ENCODE measurements around the gene SUOX.
"Not testable (repeated sequence)": the region's sequence is repeated elsewhere in the genome, so short reads cannot be mapped to it uniquely, and the experiment has no call there.

Gene SUOX

DNA sequence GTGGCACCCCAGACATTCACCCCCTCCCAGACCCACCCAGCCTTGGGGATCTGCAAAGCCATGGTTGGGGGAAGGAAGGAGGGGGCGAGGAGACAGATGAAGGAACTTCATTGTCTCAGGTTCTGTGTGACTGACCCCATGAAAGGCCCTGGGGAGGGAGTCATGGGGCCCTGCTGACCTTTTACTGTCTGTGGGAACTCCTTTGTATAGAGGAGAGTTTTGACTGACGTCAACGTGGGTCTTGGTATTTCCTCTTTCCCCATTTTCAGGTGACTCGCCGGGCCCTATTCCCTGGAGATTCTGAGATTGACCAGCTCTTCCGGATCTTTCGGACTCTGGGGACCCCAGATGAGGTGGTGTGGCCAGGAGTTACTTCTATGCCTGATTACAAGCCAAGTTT lies 26.3 kb upstream of the SUOX start:
- Histone ChIP-seq H3K27ac (ENCODE audit: low read depth, low read length, severe bottlenecking) (no peak overlapping the region), H3K36me3 (ENCODE audit: control insufficient read depth, insufficient read depth, low read length) (peaks cover 53% of the 10 kb centered on the region), H3K4me1 (ENCODE audit: control insufficient read depth, insufficient read depth, low read length, poor library complexity, severe bottlenecking) (peaks cover 32% of the 10 kb centered on the region), H3K9me3 (ENCODE audit: control insufficient read depth, low read length) (no peaks in the 10 kb centered on the region), H3K4me3 (ENCODE audit: extremely low read depth, insufficient read depth, low read length, poor library complexity, severe bottlenecking) (no peak overlapping the region)
- WGBS, 2 experiments (ENCODE audit: insufficient coverage in 2 of 2): 83 to 96% methylated on average over 3 to 5 of the region's 7 CpGs

GRCh38 chr12:55972042-55972441 lies 25.0 kb upstream of the SUOX start:
- Histone ChIP-seq H3K9me3 (ENCODE audit: control insufficient read depth, low read length) (no peaks in the 10 kb centered on the region), H3K36me3 (ENCODE audit: control insufficient read depth, insufficient read depth, low read length) (peaks cover 66% of the 10 kb centered on the region), H3K27ac (ENCODE audit: low read depth, low read length, severe bottlenecking) (peak overlapping the region; percentile 89), H3K4me1 (ENCODE audit: control insufficient read depth, insufficient read depth, low read length, poor library complexity, severe bottlenecking) (peaks cover 25% of the 10 kb centered on the region), H3K4me3 (ENCODE audit: extremely low read depth, insufficient read depth, low read length, poor library complexity, severe bottlenecking) (peak overlapping the region; percentile 49)
- WGBS, 2 experiments (ENCODE audit: insufficient coverage in 2 of 2): 43 to 85% methylated on average over 1 of the region's 3 CpGs

DNA sequence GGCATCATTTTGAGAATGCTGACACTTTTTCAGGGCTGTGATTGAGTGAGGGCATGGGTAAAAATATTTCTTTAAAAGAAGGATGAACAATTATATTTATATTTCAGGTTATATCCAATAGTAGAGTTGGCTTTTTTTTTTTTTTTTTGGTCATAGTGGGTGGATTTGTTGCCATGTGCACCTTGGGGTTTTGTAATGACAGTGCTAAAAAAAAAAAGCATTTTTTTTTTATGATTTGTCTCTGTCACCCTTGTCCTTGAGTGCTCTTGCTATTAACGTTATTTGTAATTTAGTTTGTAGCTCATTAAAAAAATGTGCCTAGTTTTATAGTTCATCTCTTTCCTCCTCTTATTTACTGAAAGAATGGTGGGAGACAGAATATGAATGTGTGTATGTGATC lies 24.6 kb upstream of the SUOX start:
- no peaks in the 10 kb centered on the region for H3K9me3 ChIP-seq (ENCODE audit: control insufficient read depth, low read length)
- peaks cover 24% of the 10 kb centered on the region for H3K4me1 ChIP-seq (ENCODE audit: control insufficient read depth, insufficient read depth, low read length, poor library complexity, severe bottlenecking)
- peak overlapping the region; percentile 89 for H3K27ac ChIP-seq (ENCODE audit: low read depth, low read length, severe bottlenecking)
- peak overlapping the region; percentile 49 for H3K4me3 ChIP-seq (ENCODE audit: extremely low read depth, insufficient read depth, low read length, poor library complexity, severe bottlenecking)
- no CpG with 5 or more reads among the region's 1 CpG for WGBS, 2 experiments (ENCODE audit: insufficient coverage in 2 of 2)
- H3K36me3 ChIP-seq (ENCODE audit: control insufficient read depth, insufficient read depth, low read length): peaks cover 70% of the 10 kb centered on the region

DNA sequence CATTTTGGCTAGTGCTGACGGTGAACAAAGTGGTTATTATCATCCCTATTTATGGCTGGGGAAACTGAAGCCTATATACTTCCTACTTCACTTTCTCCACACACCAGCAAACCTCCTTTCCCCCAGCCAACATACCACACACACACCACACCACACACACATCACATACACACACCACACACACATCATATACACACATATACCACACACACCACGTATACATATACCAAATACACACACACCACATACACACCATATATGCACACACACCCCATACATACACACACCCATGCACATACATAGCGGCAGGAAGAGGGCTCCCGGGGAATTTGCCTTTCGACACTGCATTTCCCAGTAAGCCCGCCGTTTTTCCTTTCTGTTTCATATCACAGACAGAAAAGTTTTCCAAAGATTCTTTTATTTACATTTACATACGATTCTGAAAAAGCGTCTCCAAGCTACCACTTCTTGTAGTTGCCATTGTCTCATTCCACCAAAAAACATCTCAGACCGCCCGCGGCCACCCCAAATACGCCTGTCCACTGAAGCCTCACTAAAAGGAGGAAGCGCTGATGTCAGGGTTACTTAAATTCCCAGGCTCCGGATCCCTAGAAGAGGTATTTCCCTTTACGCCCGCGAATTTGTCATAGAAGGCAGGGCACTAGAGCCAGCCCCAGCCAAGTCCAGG lies 24.0 kb upstream of the SUOX start:
- H3K27ac ChIP-seq (ENCODE audit: low read depth, low read length, severe bottlenecking): peak overlapping the region; percentile 89
- peaks cover 72% of the 10 kb centered on the region for H3K36me3 ChIP-seq (ENCODE audit: control insufficient read depth, insufficient read depth, low read length)
- peak overlapping the region; percentile 49 for H3K4me3 ChIP-seq (ENCODE audit: extremely low read depth, insufficient read depth, low read length, poor library complexity, severe bottlenecking)
- WGBS, 2 experiments (ENCODE audit: insufficient coverage in 2 of 2): 21 to 24% methylated on average over 15 to 17 of the region's 18 CpGs
- H3K4me1 ChIP-seq (ENCODE audit: control insufficient read depth, insufficient read depth, low read length, poor library complexity, severe bottlenecking): peaks cover 18% of the 10 kb centered on the region
- H3K9me3 ChIP-seq (ENCODE audit: control insufficient read depth, low read length): no peaks in the 10 kb centered on the region

- H3K4me3 ChIP-seq (ENCODE audit: extremely low read depth, insufficient read depth, low read length, poor library complexity, severe bottlenecking): peak within 1 kb of the TSS; percentile 100
- peaks cover 73% of the 10 kb centered on the region for H3K36me3 ChIP-seq (ENCODE audit: control insufficient read depth, insufficient read depth, low read length)
- H3K9me3 ChIP-seq (ENCODE audit: control insufficient read depth, low read length): no peaks in the 10 kb centered on the region
- H3K4me1 ChIP-seq (ENCODE audit: control insufficient read depth, insufficient read depth, low read length, poor library complexity, severe bottlenecking): peaks cover 18% of the 10 kb centered on the region
- H3K27ac ChIP-seq (ENCODE audit: low read depth, low read length, severe bottlenecking): peak within 1 kb of the TSS; percentile 89
- 0 to 1% methylated on average over 25 to 28 of the region's 39 CpGs for WGBS, 2 experiments (ENCODE audit: insufficient coverage in 2 of 2)
These were observed 23.3 kb upstream of the SUOX start, which contains the start of gene RAB5B for GRCh38 chr12:55973599-55974307. Gene RAB5B (plus strand): TSS chr12:55974078. CDS start chr12:55986961, 12,883 bp downstream.

- H3K36me3 ChIP-seq (ENCODE audit: control insufficient read depth, insufficient read depth, low read length): peaks cover 73% of the 10 kb centered on the region
- peak overlapping the region; percentile 100 for H3K4me3 ChIP-seq (ENCODE audit: extremely low read depth, insufficient read depth, low read length, poor library complexity, severe bottlenecking)
- H3K27ac ChIP-seq (ENCODE audit: low read depth, low read length, severe bottlenecking): peak overlapping the region; percentile 88
- H3K4me1 ChIP-seq (ENCODE audit: control insufficient read depth, insufficient read depth, low read length, poor library complexity, severe bottlenecking): peaks cover 18% of the 10 kb centered on the region
- H3K9me3 ChIP-seq (ENCODE audit: control insufficient read depth, low read length): no peaks in the 10 kb centered on the region
- 0% methylated on average over 11 to 15 of the region's 15 CpGs for WGBS, 2 experiments (ENCODE audit: insufficient coverage in 2 of 2)
These were observed 22.8 kb upstream of the SUOX start for GRCh38 chr12:55974308-55974730.

DNA sequence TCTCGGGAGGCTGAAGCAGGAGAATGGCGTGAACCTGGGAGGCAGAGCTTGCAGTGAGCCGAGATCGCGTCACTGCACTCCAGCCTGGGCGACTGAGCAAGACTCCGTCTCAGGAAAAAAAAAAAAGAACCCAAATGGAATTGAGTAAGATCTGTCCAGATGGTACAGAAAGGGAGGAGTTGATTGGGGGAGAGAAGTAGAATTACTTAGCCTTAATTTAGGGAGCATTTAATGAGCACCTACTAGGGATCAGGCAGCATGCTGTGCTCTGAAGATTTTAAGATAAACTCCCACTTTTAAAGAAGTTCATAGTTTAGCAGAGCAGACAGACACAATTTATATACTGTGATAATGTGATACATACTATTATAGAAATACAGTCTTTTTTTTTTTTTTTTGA lies 18.7 kb upstream of the SUOX start:
- Histone ChIP-seq H3K4me1 (ENCODE audit: control insufficient read depth, insufficient read depth, low read length, poor library complexity, severe bottlenecking) (peaks cover 4% of the 10 kb centered on the region), H3K9me3 (ENCODE audit: control insufficient read depth, low read length) (no peaks in the 10 kb centered on the region), H3K36me3 (ENCODE audit: control insufficient read depth, insufficient read depth, low read length) (peaks cover 80% of the 10 kb centered on the region), H3K27ac (ENCODE audit: low read depth, low read length, severe bottlenecking) (no peak overlapping the region), H3K4me3 (ENCODE audit: extremely low read depth, insufficient read depth, low read length, poor library complexity, severe bottlenecking) (no peak overlapping the region)
- WGBS, 2 experiments (ENCODE audit: insufficient coverage in 2 of 2): 94 to 100% methylated on average over 7 of the region's 7 CpGs

- WGBS, 2 experiments (ENCODE audit: insufficient coverage in 2 of 2): 92 to 100% methylated on average over 2 to 3 of the region's 3 CpGs
These were observed 18.0 kb upstream of the SUOX start for GRCh38 chr12:55979069-55979468.

GRCh38 chr12:55981882-55982281 lies 15.2 kb upstream of the SUOX start:
- H3K9me3 ChIP-seq (ENCODE audit: control insufficient read depth, low read length); H3K4me3 ChIP-seq (ENCODE audit: extremely low read depth, insufficient read depth, low read length, poor library complexity, severe bottlenecking); H3K27ac ChIP-seq (ENCODE audit: low read depth, low read length, severe bottlenecking); H3K4me1 ChIP-seq (ENCODE audit: control insufficient read depth, insufficient read depth, low read length, poor library complexity, severe bottlenecking): not testable (repeated sequence)
- H3K36me3 ChIP-seq (ENCODE audit: control insufficient read depth, insufficient read depth, low read length): peaks cover 95% of the 10 kb centered on the region
- WGBS, 2 experiments (ENCODE audit: insufficient coverage in 2 of 2): 69 to 71% methylated on average over 4 of the region's 5 CpGs

More at GRCh38 chr12:55979069-55979468, 18.0 kb upstream of the SUOX start:
- H3K4me1 ChIP-seq (ENCODE audit: control insufficient read depth, insufficient read depth, low read length, poor library complexity, severe bottlenecking): peaks cover 4% of the 10 kb centered on the region
- H3K9me3 ChIP-seq (ENCODE audit: control insufficient read depth, low read length): no peaks in the 10 kb centered on the region
- no peak overlapping the region for H3K27ac ChIP-seq (ENCODE audit: low read depth, low read length, severe bottlenecking)
- no peak overlapping the region for H3K4me3 ChIP-seq (ENCODE audit: extremely low read depth, insufficient read depth, low read length, poor library complexity, severe bottlenecking)
- H3K36me3 ChIP-seq (ENCODE audit: control insufficient read depth, insufficient read depth, low read length): peaks cover 87% of the 10 kb centered on the region

- Histone ChIP-seq H3K9me3 (ENCODE audit: control insufficient read depth, low read length) (no peaks in the 10 kb centered on the region), H3K4me3 (ENCODE audit: extremely low read depth, insufficient read depth, low read length, poor library complexity, severe bottlenecking) (no peak overlapping the region), H3K4me1 (ENCODE audit: control insufficient read depth, insufficient read depth, low read length, poor library complexity, severe bottlenecking) (no peaks in the 10 kb centered on the region), H3K27ac (ENCODE audit: low read depth, low read length, severe bottlenecking) (no peak overlapping the region), H3K36me3 (ENCODE audit: control insufficient read depth, insufficient read depth, low read length) (peaks cover 95% of the 10 kb centered on the region)
- WGBS, 2 experiments (ENCODE audit: insufficient coverage in 2 of 2): 95 to 100% methylated on average over 2 of the region's 3 CpGs
These were observed 14.6 kb upstream of the SUOX start for GRCh38 chr12:55982319-55982936.
